ENCODE measurements around the gene OR1N2. TPM values are rescaled to one million over a fixed set of nuclear protein-coding genes. Genes with fewer than 3 reads are reported as not detected.
"Not testable (repeated sequence)": the region's sequence is repeated elsewhere in the genome, so short reads cannot be mapped to it uniquely, and the experiment has no call there.

OR1N2 gene, protein sequence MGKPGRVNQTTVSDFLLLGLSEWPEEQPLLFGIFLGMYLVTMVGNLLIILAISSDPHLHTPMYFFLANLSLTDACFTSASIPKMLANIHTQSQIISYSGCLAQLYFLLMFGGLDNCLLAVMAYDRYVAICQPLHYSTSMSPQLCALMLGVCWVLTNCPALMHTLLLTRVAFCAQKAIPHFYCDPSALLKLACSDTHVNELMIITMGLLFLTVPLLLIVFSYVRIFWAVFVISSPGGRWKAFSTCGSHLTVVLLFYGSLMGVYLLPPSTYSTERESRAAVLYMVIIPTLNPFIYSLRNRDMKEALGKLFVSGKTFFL
- total RNA-seq (2014; rRNA removed; shearing (Covaris generic)): not detected in 2 replicates

DNA sequence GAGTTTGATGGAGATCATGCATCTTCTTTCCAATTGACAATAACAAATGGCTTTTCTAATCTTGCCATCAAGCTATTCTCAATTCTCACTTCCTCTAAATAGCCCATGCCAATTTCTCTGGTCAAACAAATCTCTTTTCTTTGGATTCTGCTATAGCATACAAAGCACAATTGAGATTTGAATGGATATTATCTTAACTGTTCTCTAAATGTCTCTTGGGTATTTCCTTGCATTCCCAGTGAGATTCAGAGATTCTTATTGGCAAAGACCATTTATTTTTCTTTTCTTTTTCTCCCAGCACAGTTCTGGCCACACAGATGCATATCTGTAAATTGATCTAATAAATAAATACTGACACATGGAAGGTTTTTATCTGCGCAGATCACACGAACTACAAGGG, at the start of gene OR1N2:
OR1N2 (plus strand) TSS at position 301 of the 400 bp plus-strand sequence. CDS start 100 bp downstream, outside the sequence.
- no peak for DNase-seq (ENCODE audit: low read depth)

DNA sequence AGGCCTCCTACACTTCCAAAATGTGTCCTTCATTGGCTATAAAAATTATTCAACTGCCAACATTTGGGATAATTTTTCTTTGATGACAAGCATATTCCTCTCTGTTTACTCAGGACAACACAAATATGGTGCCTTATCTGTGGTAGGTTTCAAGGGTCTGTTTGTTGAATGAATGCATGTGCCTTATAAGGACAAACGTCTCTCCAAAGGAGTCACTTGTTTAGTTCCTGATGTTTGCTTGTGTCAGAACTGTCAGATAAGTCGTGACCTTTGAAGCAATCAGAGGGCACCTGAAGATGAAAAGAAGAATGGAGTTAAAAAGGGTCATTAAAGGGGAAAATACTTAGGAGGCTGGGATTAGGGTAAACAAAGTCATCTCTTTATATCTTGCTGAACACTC, 45.9 kb upstream of the OR1N2 start:
- no peak for DNase-seq (ENCODE audit: low read depth)

DNA sequence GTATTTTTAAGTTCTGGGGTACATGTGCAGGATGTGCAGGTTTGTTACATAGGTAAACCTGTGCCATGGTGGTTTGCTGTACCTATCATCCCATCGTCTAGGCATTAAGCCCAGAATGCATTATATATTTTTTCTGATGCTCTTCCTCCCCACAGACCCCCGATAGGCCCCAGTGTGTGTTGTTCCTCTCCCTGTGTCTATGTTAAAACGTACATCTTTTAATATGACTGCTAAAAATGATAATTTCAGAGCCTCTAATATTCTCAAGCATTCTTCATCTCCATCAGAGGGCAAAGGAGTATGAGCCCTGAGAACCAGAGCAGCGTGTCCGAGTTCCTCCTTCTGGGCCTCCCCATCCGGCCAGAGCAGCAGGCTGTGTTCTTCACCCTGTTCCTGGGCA, 42.4 kb upstream of the OR1N2 start, which contains the start of gene OR1J2:
OR1J2 (plus strand) TSS at position 301 of the 400 bp plus-strand sequence; CDS start at position 301, 0 bp downstream.
- no peak for DNase-seq (ENCODE audit: low read depth)

DNA sequence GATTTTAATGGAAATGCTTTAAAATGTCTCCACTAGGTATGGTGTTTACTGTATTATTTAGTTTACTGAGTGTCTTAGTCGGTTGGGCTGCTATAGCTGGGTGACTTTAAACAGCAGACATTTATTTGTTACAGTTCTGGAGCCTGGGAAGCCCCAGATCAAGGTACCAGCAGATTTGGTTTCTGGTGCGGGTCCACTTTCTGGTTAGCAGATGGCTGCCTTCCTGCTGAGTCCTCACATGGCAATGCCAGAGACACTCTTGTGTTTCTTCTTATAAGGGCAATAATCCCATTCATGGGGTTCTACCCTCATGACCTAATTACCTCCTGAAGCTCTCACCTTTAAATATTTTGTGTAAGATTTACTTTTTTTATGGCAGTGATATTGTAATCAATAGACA, 34.7 kb upstream of the OR1N2 start:
- DNase-seq (ENCODE audit: low read depth): no peak

DNA sequence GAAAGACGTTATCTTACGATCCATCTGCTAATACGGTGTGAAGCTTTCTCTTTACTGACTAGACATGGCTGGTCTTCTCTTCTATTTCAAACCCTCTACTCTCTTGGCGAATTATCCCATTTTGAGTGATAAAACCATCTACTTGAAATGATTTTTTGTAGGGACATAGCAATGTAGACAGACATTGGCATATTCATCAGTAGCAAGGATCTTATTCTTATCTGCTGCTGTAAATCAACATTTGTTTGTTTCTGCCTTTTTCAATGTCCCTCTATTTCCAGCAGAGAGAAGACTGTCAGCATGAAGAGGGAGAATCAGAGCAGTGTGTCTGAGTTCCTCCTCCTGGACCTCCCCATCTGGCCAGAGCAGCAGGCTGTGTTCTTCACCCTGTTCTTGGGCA, 34.1 kb upstream of the OR1N2 start, which contains the start of gene OR1J4:
OR1J4 (plus strand) TSS at position 301 of the 400 bp plus-strand sequence; CDS start at position 301, 0 bp downstream.
- no peak for DNase-seq (ENCODE audit: low read depth)

DNA sequence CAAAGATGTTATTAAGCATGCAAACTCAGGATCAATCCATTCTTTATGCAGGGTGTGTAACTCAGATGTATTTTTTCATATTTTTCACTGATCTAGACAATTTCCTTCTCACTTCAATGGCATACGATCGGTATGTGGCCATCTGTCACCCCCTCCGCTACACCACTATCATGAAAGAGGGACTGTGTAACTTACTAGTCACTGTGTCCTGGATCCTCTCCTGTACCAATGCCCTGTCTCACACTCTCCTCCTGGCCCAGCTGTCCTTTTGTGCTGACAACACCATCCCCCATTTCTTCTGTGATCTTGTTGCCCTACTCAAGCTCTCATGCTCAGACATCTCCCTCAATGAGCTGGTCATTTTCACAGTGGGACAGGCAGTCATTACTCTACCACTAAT, 33.5 kb upstream of the OR1N2 start:
- no peak for DNase-seq (ENCODE audit: low read depth)

DNA sequence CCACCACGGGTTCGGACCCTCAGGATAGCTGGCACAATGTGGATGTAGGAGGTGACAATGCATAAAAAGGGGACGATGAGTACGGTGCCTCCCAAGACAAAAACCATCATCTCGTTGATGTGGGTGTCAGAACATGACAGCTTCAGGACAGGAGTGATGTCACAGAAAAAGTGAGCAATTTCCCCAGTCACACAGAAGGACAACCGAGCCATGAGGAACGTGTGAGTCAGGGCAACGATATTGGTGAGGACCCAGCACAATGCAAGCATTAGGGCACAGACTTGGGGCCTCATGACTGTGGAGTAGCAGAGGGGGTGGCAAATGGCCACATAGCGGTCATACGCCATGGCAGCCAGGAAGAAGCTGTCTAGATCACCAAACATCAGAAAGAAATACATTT, 26.3 kb upstream of the OR1N2 start:
- DNase-seq (ENCODE audit: low read depth): no peak

DNA sequence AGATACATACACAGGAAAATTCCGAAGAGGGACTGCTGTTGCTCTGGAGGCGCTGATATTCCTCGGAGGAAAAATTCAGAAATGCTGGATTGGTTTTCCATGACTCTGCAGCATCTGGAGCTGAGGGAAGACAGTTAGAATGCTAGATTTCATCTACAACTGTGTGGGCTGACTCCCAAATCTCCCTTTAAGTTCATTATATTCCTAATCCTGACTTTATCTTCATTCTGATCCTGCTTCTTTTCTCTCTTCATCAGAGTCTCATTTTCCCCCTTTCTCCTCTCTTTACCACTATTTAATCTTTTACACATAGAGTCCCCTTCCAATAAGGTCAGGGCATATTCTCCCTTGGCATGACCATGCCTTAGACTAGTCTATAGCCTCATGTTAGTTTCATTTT, 25.7 kb upstream of the OR1N2 start, which contains the start of gene OR1N1:
OR1N1 (minus strand) TSS at position 101 of the 400 bp plus-strand sequence; CDS start at position 101, 0 bp downstream.
- no peak for DNase-seq (ENCODE audit: low read depth)

DNA sequence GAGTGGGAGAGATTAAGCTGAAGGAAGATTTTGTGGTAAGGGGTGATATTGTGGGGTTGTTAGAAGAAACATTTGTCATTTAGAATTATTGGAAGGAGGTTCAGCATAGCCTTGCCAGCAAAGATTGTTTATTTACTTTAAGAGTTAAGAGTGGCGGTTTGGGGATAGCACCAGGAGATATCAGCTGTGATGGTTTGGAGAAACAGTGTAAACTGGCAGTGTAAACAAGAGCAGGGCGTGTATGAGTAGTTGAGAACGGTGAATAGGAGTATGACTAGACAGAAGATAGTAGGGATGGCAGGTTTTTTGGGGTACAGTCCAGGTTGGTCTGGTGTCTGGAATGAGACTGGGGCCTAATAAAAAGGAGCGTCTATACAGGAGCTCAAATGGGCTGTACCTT, 21.8 kb upstream of the OR1N2 start:
- DNase-seq (ENCODE audit: low read depth): not testable (repeated sequence)

DNA sequence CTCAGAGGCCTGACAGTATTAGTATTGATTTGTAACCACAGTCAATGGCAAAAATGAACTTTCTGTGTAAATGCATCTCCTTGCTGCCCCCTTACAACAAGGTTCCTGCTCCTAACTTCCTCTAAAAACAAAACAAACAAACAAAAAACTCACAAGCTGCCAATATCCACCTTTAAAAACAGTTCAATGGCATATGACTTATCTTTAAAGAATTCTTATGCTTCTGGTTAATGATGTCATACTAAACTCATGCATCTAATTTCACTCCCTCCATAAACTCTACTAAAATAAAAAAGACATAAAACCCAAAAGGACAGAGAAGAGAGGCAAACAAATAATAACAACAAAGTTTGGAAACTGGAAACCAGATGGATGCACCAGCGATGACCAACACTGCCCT, 16.8 kb upstream of the OR1N2 start:
- DNase-seq (ENCODE audit: low read depth): peak; percentile 16

DNA sequence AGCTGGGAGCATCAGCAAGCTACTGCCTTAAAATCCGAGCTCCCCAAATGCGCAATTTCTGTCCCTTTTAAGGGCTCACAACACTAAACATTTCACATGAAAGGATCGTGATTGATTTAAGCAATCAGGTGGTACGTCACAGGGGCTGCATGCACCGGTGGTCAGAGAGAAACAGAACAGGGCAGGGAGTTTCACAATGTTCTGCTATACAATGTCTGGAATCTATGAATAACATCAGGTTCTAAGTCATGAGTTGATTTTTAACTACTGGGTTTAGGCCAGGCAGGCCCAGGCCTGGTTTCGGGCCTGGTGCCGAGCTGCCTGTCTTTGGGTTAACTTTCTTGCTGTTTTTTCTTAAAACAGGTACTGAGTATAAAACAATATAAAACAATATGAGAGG, 15.8 kb upstream of the OR1N2 start:
- not testable (repeated sequence) for DNase-seq (ENCODE audit: low read depth)

DNA sequence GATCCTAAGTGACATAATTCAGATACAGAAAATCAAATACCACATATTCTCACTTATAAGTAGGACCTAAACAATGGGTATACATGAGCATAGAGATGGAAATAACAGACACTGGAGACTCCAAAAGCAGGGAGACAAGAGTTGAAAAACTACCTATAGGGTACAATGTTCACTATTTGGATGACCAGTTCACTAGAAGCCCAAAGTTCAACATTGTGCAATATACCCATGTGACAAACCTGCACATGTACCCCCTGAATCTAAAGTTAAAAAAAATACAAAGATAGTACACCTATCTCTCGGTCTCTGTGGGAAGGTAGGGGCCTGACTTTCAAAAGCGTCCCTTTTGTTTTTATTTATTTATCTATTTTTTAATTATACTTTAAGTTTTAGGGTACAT, 14.2 kb upstream of the OR1N2 start:
- no peak for DNase-seq (ENCODE audit: low read depth)

DNA sequence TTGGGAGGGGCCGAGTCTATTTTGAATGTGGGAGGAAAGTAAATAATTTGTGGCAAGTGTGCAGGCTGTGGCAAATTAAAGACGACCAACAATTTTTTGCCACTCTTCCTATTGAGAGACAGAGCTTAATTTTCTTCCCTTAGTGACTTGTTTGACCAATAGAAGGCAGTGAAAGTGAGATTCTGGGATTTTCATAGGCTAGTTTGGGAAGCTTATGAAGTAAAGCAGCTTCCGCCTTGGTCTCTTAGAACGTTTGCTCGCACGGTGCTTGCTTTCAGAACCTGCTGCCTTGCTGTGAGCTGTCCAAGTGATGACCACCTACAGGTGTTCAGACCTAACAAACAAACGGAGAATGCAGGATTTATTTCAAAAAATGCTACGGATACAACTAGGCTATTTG, 6.7 kb upstream of the OR1N2 start:
- DNase-seq (ENCODE audit: low read depth): peak; percentile 10

DNA sequence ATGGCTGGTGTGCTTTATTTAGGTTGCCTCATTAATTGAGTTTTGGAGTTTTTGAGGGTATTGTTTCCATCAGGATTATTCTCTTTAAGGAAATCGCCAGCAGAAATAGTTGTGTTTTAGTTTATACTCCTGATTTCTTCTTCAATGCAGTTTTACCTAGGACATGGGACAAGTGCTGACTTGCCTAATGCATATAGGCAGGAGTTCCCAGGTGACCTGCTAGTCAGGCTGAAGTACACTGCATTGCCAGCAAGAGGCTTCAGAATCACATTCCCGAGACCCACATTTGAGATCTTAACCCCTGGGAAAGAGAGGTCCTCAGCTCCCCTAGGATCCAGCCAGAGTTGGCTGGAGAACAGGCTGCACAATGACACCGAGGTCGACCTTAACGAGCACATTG, 1.5 kb upstream of the OR1N2 start:
- no peak for DNase-seq (ENCODE audit: low read depth)

DNA sequence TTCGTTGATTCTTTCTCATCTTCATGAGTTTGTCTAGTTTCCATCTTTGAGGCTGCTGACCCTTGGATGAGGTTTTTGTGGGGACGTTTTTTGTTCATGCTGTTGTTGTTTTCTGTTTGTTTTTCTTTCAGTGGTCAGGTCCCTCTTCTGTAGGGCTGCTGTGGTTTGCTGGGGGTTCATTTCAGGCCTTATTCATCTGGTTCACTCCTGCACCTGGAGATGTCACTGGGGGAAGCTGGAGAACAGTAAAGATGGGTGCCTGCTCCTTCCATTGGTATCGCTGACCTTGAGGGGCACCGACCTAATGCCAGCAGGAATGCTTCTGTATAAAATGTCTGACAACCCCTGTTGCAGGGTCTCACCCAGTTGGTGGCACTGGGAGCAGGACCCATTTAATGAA, 8.5 kb downstream of the OR1N2 start:
- DNase-seq (ENCODE audit: low read depth): no peak

DNA sequence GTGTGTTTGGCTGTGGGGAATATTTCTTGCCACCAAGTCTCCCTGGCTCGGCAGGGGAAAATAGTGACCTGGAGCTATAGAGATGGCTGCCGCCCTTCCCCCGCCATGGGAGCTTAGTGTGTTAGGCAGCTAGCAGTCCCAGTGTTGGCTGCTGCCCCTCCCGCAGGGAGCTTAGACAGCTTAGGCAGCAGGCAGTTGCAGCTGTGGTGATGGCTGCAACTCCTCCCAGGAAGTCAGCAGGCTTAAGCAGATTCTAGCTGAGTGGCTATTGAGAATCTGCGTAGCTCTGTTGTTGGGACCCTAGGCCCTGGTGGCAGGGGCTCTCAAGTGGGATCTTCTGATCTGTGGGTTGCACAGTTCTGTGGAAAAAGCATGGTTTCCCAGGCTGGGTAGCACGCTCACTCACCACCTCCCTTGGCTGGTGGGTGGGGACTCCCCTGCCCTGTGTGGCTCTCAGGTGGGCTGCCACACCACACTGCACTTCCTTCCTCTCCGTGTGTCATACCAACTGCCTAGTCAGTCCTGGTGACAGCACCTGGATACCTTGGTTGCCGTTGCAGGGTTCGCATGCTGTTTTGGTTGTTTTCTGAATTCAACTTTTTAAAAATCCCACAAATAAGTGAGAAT, 9.3 kb downstream of the OR1N2 start:
- no peak for DNase-seq (ENCODE audit: low read depth)

DNA sequence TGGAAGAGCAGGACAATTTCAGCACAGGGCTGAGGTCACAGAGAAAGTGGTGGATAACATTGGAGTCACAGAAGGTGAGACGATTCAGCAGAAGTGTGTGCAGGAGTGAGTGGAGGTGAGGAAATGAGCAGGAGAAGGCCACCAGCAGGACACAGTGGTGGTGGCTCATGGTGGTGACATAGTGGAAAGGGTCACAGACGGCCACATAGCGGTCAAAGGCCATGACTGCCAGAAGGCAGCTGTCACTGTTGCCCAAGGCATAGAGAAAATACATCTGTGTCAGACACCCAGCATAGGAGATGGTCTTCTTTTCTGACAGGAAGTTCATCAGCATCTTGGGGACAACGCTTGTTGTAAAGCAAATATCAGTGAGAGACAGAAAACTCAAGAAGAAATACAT, 15.0 kb downstream of the OR1N2 start:
- no peak for DNase-seq (ENCODE audit: low read depth)

DNA sequence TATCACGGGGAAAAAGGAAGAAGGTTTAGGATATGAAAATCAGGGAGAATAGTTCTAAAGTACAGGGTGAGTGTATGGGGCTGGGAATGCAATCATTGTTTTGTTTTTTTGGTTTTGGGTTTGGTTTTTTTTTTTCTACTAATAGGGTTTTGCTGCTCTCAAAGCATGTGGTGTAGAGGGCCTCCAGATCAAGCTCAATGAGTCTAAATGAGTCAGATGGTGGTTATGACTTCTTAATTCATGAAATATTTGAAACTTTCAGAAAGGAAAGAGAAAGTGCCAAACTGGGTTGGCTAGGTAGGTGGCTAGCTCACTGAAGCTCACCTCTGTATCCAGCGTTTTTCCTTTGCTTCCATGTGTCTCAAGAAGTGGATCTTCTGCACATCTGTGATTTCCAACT, 19.5 kb downstream of the OR1N2 start:
- DNase-seq (ENCODE audit: low read depth): peak; percentile 18

DNA sequence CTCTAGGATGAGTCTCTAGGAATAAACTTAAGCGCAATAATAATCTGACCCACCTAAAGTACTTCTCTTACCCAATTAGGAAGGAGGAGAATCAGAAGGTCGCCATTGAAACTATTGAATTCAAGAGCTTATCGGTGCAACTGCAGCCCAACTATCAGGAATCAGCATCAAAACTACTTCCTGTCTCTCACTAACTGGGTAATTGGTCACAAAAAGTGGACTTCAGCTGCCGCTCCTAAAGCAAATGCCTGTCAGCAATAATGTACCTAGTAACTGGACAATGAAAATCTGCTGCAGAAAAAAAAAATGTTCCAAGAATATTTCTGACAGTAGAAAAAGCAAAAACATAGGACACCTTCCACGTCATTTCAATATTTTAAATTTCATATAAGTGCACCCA, 27.0 kb downstream of the OR1N2 start:
- no peak for DNase-seq (ENCODE audit: low read depth)

DNA sequence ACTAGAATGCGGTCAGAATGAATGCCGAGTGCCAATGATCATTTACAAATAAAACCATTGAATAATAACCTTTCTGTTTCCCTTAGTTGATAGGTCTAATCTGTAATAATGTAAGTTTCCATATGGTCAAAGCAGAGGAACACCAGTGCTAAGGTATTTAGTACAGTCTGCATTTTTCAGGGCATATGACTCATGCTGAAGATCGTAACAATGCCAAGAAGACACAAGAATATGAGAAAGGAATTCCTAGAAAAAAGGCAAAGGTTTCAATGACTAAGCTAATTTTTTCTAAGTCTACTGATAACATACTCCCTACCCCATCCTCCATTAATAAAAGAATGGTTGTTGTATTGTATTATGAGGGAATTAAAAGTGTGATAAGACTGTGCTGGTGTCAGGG, 27.4 kb downstream of the OR1N2 start:
- peak; percentile 72 for DNase-seq (ENCODE audit: low read depth)

DNA sequence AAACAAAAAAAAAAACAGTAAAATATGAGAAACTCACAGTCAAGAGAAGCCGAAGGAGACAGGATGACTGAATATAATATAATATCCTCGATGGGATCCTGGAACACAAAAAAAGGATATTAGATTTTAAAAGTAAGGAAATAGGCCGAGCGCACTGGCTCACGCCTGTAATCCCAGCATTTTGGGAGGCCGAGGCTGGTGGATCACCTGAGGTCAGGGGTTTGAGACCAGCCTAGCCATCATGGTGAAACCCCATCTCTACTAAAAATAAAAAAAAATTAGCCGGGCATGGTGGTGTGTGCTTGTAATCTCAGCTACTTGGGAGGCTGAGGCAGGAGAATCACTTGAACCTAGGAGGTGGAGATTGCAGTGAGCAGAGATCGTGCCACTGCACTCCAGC, 30.4 kb downstream of the OR1N2 start, which contains the start of gene OR1L8:
OR1L8 (minus strand) TSS at position 101 of the 400 bp plus-strand sequence. CDS start 14,907 bp downstream, outside the sequence.
- DNase-seq (ENCODE audit: low read depth): not testable (repeated sequence)
